HepG2 (cell line): Measurements from ENCODE around the gene OR10A3. TPM values are rescaled to one million over a fixed set of nuclear protein-coding genes. Genes with fewer than 3 reads are reported as not detected.

Experiments
- ATAC-seq: fragments of 200-7000 bp; cut with Tn5 transposase; 3 replicates; pipeline ENCODE4 v1.9.1; 2020; ENCODE audit warnings: mild to moderate bottlenecking, moderate library complexity
- BruUV-seq: library from RNA; stranded (reverse); fragments of 400-500 nt; replicated peaks from 2 replicates; lab custom pipeline; 2021; lab: Mats Ljungman, UMichigan
- CTCF ChIA-PET: fragments of 300-600 bp; formaldehyde crosslinking; extraction: SDS; loops from one replicate; lab custom pipeline; 2021; ENCODE audit warnings: low total read pairs, inconsistent platforms, low intra/inter-chr PET ratio; lab: Yijun Ruan, JAX
- POLR2A ChIA-PET: fragments of 350-600 bp; sonication (Branson Sonifier 250); formaldehyde crosslinking; loops from one replicate; lab custom pipeline; 2020; ENCODE audit warnings: antibody characterized with exemption, inconsistent platforms; lab: Yijun Ruan, JAX
- DNase-seq: peaks from one replicate; pipeline ENCODE4 v3.0.0-alpha.2; 2015; ENCODE audit warnings: low spot score
- FAIRE-seq: peaks from 3 replicates; lab custom pipeline; 2011; peaks lifted over from hg19 to GRCh38; lab: Jason Lieb, UNC
- H2AFZ ChIP-seq: one replicate; pipeline ENCODE4 v1.6.1; 2011; ENCODE audit warnings: low read length, inconsistent platforms
- H3K27ac ChIP-seq: fragments of 300-600 bp; 3 replicates; pipeline ENCODE4 v1.8.0; 2011; ENCODE audit warnings: mixed run types, mild to moderate bottlenecking, mixed read lengths, low read length, inconsistent platforms; ENCODE audit not compliant: insufficient read depth; ENCODE audit errors: extremely low read length
- H3K27me3 ChIP-seq, 2 experiments: fragments of 200-600 bp in 1 of 2; 2 replicates in 1 of 2; 3 replicates in 1 of 2; pipeline versions ENCODE4 v1.6.0 to v1.8.0; 2011; ENCODE audit warnings: low read length in 2 of 2, mild to moderate bottlenecking in 2 of 2, moderate library complexity in 2 of 2, inconsistent platforms in 1 of 2; ENCODE audit not compliant: insufficient read depth in 2 of 2, control insufficient read depth in 1 of 2
- H3K36me3 ChIP-seq, 2 experiments: fragments of 200-600 bp in 1 of 2; replicated peaks in 1 of 2; 2 replicates in 1 of 2; 3 replicates in 1 of 2; pipeline versions ENCODE4 v1.5.1 to v1.8.0; 2011; ENCODE audit warnings: low read length in 2 of 2, inconsistent platforms in 1 of 2; ENCODE audit not compliant: insufficient read depth in 2 of 2, control insufficient read depth in 1 of 2
- H3K4me1 ChIP-seq: 2 replicates; pipeline ENCODE4 v1.5.1; 2012; ENCODE audit warnings: low read length, inconsistent platforms; ENCODE audit not compliant: insufficient read depth
- H3K4me2 ChIP-seq: 2 replicates; pipeline ENCODE4 v1.6.0; 2011; ENCODE audit warnings: low read depth, low read length, inconsistent platforms
- H3K4me3 ChIP-seq, 3 experiments: fragments of 200-600 bp in 1 of 3; sonication (generic), shearing (Covaris generic) in 1 of 3; replicated peaks in 1 of 3; 2 replicates each; pipeline ENCODE4 v1.5.1; 2011 to 2016; ENCODE audit warnings: low read length in 3 of 3, inconsistent platforms in 2 of 3, low read depth in 2 of 3, mild to moderate bottlenecking in 2 of 3, control low read depth in 1 of 3, mixed read lengths in 1 of 3; ENCODE audit not compliant: insufficient read depth in 1 of 3
- H3K79me2 ChIP-seq: one replicate; pipeline ENCODE4 v1.6.1; 2011; ENCODE audit warnings: low read length, inconsistent platforms; ENCODE audit not compliant: insufficient read depth
- H3K9ac ChIP-seq: 2 replicates; pipeline ENCODE4 v1.6.0; 2011; ENCODE audit warnings: mild to moderate bottlenecking, low read depth, low read length, inconsistent platforms; ENCODE audit not compliant: insufficient read depth
- H3K9me3 ChIP-seq: 2 replicates; pipeline ENCODE4 v1.5.1; 2012; ENCODE audit warnings: mild to moderate bottlenecking, low read length
- H4K20me1 ChIP-seq: 2 replicates; pipeline ENCODE4 v1.6.0; 2011; ENCODE audit warnings: inconsistent platforms, mild to moderate bottlenecking, low read length, moderate library complexity; ENCODE audit not compliant: insufficient read depth
- ETS1 ChIP-seq: sonication (generic); formaldehyde crosslinking; IDR thresholded peaks from 2 replicates; pipeline ENCODE4 v1.4.0; 2020; ENCODE audit warnings: missing genetic modification reagents
- PCBP2 ChIP-seq: fragments of 200-400 bp; formaldehyde crosslinking; optimal IDR thresholded peaks from 2 replicates; pipeline ENCODE3; 2018; ENCODE audit warnings: low read length, low read depth; ENCODE audit not compliant: poor library complexity, severe bottlenecking
- SATB2 ChIP-seq: sonication (generic); formaldehyde crosslinking; IDR thresholded peaks from 2 replicates; pipeline ENCODE4 v1.5.0; 2020; ENCODE audit warnings: missing genetic modification reagents
- ZBTB49 ChIP-seq: sonication (generic); formaldehyde crosslinking; IDR thresholded peaks from 2 replicates; pipeline ENCODE4 v1.4.0; 2020; ENCODE audit warnings: missing genetic modification reagents, borderline replicate concordance
- ZNF691 ChIP-seq: sonication (generic); formaldehyde crosslinking; IDR thresholded peaks from 2 replicates; pipeline ENCODE4 v1.4.0; 2020; ENCODE audit warnings: missing genetic modification reagents, low read depth, mild to moderate bottlenecking, borderline replicate concordance
- ZNF737 ChIP-seq: sonication (generic); formaldehyde crosslinking; IDR thresholded peaks from 2 replicates; pipeline ENCODE4 v1.5.0; 2020; ENCODE audit warnings: missing genetic modification reagents, mild to moderate bottlenecking, borderline replicate concordance
- ZNF883 ChIP-seq: sonication (generic); formaldehyde crosslinking; IDR thresholded peaks from 2 replicates; pipeline ENCODE4 v1.5.1; 2020; ENCODE audit warnings: mild to moderate bottlenecking, missing genetic modification reagents; ENCODE audit errors: not compliant biosample characterization
- WGBS: methylation state at CpG from one replicate; pipeline ENCODE4 v1.1.6; 2017; ENCODE audit warnings: low lambda C conversion rate; 5-methylcytosine and 5-hydroxymethylcytosine counted together
- in situ Hi-C: cut with HindIII; loops from 2 replicates; pipeline ENCODE4 v1.10.0; 2017; ENCODE audit warnings: low pct_unique_long_range_greater_than_20kb; ENCODE audit not compliant: extremely low pct_ligation_motif_present
- intact Hi-C: fragments of 100-400 bp; cut with micrococcal nuclease; formaldehyde crosslinking; loops from one replicate; pipeline ENCODE4 v1.10.0; 2022; ENCODE audit not compliant: unreplicated experiment
- polyA plus RNA-seq, 8 experiments: library from polyadenylated mRNA; depleted of rRNA in 3 of 8; stranded (reverse) in 7 of 8; unstranded in 1 of 8; fragments of >200 nt; fragmentation: Illumina TruSeq in 4 of 8; extraction: Trizol in 4 of 8; gene quantifications; 2 replicates each; pipeline versions ENCODE4 v1.2.1 to v1.2.3, GENCODE V29; 2011 to 2016; ENCODE audit warnings: low read depth in 4 of 8, missing spikeins in 1 of 8, mixed read lengths in 1 of 8; ENCODE audit not compliant: insufficient read depth in 1 of 8
- total RNA-seq, 5 experiments: library from RNA; depleted of rRNA; stranded (reverse); fragments of >200 nt; fragmentation: Illumina TruSeq; extraction: Trizol; gene quantifications; 2 replicates each; pipeline ENCODE4 v1.2.3, GENCODE V29; 2016; ENCODE audit warnings: low read depth in 1 of 5

Gene OR10A3
- total and polyA plus RNA-seq, 2 of the 13 experiments (the other 11 are each of a cell fraction or from before 2014, with no cell fraction given), result not detected

GRCh38 chr11:7983832-7984590, 42.5 kb upstream of the OR10A3 start:
- Histone ChIP-seq H3K9me3 (no peaks in the 10 kb centered on the region), H3K36me3 (peaks cover 2 to 4% of the 10 kb centered on the region in 2 experiments; a peak in 2 of 5 replicates), H3K27me3 (peaks cover 0 to 3% of the 10 kb centered on the region in 2 experiments; a peak in 2 of 5 replicates), H3K79me2 (peaks cover 16% of the 10 kb centered on the region), H3K4me2 (no peak overlapping the region), H3K9ac (no peak overlapping the region), H2AFZ (no peak overlapping the region)
- BruUV-seq, result no TSS peak
- intact Hi-C loops (no loop called here), in situ Hi-C loops (no loop called here)
- ATAC-seq (no peak), FAIRE-seq (no peak)
- WGBS, result no CpG with 5 or more reads among the region's 7 CpGs
- POLR2A ChIA-PET, result no interaction called here
- TF ChIP-seq SATB2 (CRISPR knock-in tag) (no peak), ZNF883 (CRISPR knock-in tag) (no peak), ZNF691 (CRISPR knock-in tag) (no peak), PCBP2 (no peak), ZBTB49 (CRISPR knock-in tag) (no peak), ZNF737 (no peak), ETS1 (CRISPR knock-in tag) (no peak)
- TF ChIP-seq, all 625 proteins: peak for 0
- no peak for DNase-seq
- Histone ChIP-seq H3K4me1 (peaks cover 20% of the 10 kb centered on the region), H3K4me3 (no peak overlapping the region), H3K27ac (no peak overlapping the region), H4K20me1 (no peaks in the 10 kb centered on the region; the same call in 1 of the 2 replicates)
- CTCF ChIA-PET, result no interaction called here
